HG02763 (cell line): ENCODE results near the gene ERG.

Experiments
- ATAC-seq: cut with Tn5 transposase; IDR thresholded peaks from one replicate; pipeline ENCODE4 v1.9.1; 2021; ENCODE audit warnings: mild to moderate bottlenecking, moderate library complexity; ENCODE audit not compliant: unreplicated experiment

Gene ERG

DNA sequence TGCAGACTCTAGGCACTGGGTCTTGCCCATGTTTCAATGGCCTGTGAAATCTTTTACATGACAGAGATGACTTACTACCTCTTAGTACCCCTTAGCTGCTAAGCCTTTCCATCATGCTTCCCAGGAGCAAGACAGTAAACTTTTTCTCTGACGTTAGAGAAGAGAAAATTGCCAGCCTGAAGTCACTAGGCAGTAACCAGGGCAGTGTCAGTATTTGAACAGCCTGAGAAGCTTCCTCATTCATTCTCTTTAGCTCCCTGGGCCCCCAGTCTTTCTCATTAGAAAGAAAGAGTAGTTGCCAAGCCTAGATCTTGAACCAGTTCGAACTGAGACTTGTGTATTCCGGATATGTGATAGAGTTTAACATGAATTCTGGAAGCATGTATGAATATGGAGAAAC, 99.2 kb downstream of the ERG start:
- no peak for ATAC-seq

DNA sequence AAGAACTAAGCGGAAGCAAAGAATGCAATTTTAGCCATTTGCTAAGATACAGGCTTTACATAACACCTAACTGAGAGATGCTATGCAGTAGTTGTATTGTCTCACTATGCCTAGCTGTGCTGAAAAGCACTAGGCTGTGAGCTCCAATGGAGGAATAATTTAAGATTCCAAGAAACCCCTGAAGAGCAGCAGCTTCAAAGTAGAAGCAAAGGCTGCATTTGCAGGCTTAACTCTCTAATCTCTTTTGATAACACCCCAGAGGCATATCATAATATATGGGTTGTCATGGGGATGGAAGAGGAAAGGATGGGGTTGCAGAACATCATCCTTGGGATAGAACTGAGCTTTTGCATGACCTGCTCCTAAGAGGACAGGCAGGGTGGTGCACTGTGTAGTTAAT, 102.0 kb downstream of the ERG start:
- ATAC-seq: no peak

DNA sequence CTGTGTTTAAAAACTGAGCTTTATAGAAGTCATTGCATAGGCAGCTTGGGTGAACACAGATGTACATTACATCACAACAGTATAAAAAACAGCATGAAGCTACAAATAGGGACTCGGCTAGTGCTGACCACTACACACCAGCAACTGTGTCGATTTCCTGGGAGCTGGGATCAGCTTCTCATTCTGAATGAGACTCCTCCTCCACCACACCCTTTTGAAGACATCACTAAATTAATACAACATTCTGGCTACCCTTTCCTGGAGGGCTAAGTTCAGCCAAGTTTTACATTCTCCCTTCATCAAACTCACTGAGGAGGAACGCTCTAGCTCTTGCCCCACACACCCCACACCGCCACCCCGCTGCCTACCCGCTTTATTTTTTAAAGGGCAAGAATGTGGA, 102.7 kb downstream of the ERG start:
- ATAC-seq: no peak

DNA sequence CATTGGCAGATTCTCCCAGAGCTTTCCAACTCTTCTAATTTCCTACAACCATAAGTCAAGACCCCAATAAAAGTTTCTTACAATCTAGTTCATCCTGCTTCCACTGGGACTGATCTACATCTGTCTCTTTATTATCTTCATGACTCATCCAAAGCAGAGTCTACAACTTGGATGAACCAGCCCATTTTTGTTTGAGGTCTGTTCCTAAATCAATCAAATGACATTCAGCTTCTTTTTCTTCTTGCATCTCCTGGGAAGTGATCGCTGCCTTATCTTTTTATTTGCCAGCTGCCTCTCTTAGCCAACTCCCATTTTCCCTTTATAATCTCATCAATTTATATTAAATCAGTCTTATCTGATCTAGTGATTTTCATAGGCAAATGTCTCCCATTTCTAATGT, 105.6 kb downstream of the ERG start:
- ATAC-seq: no peak

DNA sequence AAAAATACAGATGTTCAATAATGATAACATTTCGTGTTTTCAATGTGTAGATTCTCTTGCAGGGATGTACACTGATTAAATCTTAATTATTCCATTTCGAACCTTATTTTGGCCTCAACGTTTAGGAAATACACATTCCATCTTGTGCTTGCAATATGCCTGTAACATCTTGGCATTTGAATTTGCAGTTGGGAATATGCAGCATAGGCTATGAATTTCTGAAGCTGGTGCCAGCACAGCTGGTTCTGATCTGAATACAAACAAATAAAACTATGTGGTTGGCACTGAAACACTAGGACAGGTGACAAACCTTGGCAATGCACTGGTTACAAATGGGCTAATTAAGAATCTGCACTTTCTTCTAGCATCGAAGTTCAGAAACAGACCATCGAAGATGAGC, 108.4 kb downstream of the ERG start:
- no peak for ATAC-seq

DNA sequence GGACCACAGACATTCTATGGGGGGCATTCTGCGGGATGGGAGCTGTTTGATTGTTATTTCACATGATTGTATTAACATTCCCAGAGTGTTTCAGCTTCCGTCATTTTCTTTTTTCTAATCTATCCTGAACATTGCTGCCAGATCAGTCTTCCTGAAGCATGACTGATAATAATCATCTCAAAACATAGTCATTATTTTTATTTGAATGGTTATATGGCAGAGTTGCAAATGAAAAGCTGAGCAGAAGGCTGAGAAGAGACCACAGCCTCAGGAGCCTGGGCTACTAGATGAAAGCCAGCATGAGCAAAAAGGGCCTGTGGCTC, 109.0 kb downstream of the ERG start:
- no peak for ATAC-seq

DNA sequence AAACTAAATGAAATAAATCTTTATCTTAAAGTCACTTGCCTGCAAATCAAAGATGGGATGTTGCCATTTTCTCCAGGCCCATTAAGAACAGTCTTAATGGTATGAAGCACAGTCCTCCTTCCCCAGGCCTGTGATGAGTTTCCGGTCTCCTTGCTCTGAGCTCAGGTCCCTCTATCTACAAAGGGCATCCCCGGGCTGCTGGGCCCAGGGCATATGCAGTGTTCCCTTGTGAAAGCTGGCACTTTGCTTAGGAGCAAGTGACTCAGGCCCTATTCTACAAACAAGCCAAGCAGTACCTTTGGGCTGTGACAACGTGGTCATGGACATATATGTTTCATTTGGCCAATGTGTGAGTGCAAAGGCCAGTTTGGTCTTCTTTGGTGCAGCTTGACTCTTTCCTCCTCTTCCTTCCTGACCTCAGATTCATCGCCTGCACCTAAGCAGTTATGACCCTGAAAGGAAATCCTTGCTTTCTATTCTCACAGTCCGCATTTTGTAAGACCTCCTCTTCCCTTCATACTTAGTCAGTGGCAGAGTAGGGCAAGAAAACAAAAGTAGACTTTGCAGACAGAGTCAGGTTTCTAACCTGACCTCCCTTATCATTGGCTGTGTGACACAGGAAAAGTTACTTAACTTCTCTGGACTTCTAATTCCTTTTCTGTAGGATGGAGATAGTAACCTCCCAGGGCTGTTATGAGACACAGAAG, 109.5 kb downstream of the ERG start:
- ATAC-seq: no peak

DNA sequence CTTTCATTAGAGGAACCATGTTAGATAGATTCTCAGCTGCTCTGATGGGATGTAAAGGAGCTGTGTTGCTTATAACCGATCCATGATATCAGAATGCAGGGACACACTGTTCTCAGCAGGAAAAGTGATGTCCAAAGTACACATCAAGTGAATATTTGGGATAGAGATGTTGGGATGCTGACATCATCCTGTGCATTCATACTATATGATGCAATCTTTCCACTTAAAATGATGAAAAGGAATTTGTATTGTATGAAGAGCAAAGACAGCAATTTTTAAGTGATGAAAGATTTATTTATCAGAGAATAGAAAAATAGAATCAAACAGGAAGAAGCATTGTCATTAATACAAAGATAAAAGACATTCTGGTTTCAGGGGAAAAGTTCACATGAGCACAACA, 110.1 kb downstream of the ERG start:
- no peak for ATAC-seq

DNA sequence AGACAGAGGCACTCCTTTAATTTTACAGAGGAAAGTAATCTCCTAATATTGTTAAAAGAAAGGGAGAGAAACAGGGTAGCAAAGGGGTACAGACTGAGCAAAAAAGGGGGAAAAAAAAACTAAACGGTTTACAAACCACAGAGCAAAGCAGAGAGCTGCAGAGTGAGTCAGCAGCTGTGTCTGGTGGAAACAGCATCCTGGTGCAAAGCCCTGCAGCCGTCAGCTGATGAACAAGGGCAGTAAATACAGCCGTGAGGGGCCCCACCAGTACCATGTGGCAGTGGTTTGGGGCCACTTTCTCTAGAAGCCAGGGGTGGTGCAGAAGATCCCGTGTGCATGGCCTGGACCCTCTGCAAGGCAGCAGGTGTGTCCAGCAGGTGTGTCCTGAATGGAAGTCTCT, 111.3 kb downstream of the ERG start:
- no peak for ATAC-seq

DNA sequence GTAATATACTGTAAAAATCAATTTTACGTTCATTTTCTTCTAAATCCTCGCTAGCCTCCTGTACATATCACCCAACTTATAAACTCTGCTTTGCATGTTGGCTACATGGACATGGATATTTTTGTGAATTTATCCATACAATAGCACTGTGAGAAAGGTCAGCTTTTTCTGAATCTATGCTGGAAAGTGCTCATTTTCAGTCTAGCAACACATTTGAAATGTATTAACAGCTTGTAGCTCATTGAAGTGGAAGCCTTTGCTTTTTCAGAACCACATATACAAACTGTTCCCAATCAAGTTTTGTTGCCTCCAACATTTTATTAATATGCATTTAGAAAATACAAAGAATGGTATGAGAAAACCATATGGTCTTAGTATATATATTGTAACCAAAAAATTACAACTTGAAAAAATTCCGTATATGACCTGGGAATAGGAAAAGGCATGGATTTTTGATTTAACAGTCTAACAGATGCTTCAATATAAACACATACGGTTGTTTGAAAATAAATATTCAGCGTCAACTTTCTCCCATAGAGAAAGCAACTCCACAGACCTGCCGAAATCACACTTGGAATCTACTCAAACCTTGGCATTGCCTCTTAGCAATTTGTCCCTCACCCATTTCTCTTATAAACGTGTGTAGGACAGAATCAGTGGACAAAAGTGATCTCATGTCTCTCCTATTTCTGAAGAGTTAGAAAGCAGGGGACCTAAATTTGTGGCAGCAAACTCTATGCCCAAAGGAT, 112.7 kb downstream of the ERG start:
- no peak for ATAC-seq

DNA sequence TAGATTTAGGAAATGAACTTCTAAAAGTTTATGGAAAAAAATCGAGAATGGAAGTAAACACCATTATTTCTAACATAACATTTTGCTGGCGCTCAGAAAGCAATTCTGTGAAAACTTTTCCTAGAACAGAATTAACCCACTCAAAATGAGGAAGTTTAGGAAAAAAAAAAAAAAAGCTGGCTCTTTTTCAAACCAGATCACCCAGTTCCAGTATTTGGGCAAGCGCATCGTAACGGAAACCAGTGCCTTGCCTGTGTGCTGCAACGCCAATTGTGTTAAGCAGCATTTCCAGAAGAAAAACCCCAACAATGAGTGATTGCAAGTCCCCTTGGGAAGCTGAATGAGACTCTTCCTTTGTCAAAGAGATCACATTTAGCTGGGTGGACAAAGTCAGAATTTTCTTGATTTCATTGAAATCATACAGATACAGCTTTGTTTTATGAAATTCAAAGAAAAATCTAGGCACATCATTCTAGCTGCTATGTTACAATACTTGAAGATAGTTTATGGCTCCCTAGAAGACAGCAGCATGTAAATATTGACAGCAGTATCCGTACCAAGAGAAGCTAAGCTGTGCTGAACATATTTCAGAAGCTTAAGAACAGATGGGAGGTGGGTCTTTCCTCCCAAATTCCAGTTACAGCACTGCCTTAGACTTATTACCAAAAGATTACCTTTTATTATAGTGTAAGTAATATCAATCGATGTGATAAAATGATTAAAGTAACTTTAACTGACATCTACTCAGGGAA, 113.4 kb downstream of the ERG start:
- no peak for ATAC-seq

DNA sequence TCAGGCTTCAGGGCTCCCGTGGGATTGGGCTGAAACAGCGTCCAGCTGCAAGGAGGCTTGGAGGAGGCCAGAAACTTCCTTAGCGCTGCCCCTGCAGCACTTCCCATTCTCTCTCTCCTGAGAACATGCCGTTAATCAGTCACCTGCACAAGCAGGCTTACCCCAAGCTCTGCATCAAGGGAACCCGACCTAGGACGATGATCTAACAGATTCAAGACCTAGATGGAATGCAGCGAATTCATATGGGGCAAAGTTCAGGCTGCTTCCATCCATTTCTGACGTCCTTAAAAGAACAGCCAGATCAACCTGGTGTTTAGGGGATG, 114.1 kb downstream of the ERG start:
- no peak for ATAC-seq

DNA sequence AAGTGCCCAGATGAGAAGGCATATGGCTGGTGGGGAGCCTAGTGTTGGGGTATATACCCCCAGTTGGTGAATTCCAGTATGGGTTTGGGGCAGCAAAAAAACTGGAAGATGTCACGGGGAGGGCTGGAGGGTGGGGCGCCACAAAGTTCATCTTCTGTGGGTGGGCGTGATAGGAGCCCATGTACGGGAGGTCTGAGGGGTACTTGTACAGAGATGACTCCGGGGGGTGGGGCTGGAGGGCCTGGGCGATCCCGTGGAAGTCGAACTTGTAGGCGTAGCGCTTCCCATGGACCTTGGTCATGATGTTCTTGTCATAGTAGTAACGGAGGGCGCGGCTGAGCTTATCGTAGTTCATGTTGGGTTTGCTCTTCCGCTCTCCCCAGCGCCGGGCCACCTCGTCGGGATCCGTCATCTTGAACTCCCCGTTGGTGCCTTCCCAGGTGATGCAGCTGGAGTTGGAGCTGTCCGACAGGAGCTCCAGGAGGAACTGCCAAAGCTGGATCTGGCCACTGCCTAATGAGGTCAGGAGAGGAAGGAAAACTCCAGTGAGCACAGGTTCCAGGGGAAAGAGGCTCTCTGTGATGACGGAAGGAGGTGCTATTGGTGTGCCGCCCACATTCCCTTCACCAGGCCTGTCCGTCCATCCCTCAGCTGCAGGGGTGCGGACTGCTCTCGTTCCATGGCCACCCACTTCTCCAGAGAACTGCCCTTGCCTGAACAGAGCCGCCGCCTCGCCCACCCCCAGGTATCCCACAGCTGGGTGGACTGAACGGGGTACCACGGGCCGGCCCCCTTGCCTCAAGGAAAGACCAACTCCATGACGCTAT, 114.7 kb downstream of the ERG start:
- no peak for ATAC-seq

DNA sequence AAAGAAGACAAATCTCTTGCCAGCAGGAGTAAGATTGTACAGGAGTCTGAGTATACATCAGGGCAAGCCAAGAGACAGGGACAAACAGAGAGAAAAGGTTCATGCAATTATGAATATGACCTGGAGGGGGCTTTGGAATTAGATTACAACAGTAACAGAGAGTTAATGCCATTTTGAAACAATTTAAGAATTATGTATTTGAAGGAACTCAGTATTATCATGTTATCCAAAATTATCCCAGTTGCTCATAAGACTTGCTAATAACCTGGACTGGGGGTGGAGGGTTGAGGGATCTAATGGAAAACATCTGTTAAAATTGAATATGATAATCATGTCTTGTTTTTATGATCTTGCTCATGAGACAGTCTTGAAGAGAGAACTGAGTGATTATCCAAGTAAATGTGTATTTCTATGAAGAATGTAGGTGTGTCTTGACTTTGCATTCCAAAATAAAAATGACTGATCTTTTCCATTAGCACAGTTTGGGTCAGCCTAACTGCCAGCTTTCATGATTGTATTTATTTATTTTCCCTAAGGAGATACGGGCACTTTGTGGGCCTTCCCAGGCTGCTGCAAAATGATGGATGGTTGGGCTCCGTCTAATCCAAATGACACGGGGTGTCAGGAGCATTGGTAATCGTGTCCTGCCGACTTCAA, 117.7 kb downstream of the ERG start:
- ATAC-seq: no peak

DNA sequence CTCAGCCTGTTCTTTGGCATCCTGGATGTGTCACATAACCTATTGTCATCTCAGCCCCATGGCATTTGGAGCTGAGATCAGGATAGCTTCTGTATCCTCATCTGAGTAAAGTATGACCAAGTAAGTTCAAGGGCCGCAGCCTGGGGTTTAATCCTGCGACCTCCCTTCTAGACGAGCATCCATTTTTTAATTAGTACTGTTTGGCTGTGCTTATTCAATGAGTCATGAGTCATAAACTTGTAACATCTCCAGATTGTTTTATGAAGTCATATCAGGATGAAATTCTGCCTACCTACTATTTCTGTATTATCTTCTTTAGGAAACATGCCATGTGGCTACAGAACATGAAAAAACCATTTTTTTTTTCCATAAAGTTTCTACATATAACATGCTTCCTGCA, 119.1 kb downstream of the ERG start:
- ATAC-seq: no peak

DNA sequence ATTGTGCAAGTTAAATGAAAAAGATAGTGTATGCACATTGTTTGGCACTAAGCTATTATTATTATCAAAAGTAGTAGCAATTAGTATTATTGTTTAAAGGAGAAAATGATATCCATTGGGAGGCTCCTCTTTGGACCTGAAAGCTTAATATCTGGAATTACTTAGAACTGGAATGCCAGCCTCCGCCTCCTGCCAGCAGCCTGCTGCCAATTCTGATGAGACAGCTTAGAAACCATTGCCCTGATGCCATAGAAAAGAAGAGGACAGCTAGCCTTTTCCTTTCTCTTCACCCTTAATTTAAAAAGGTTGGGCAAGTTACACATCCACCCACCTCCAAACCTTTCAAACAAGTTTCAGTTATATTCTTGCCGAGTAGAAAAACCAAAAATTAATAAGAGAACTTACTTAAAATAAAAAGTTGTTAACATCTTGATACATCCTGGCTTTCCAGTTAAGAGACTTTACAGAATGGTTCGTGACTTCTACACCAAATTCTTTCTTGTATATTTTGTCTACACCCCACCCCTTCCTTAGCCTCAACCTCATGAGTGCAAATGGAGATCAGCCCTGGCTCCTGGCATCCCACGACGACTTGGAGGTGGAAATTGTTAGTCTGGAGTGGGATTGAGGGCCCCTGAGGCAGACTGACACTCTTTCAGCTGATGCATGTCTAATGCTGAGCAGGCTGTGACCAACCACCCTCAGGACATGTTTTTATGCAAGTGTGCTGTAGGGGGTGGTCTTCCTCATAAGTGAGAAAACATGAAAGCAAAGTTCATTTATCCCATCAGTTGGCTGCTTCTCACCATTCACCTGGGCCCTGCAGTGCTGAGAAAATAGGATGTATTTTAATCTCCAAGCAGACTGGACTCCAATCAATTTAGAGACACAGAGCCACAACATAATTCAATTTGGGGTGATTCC, 120.8 kb downstream of the ERG start:
- no peak for ATAC-seq

DNA sequence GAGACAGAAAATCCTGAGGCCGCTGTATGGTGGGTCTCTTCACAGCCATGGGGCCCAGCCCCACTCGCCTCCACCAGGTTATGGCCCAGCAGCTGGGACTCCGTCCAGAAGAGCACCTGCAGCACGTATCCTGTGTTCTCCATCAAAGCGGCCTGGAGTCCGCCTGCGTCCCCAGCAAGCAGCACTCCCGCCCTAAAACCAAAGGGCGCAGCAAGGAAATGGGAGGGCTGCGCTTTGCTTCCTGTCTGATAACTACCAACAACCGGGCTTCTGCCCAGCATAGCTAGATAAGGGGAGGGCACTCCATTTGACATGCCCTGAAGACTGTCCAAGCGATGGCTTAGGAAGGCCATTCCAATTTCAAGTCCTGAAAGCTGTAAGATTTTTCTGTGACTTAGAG, 121.6 kb downstream of the ERG start:
- no peak for ATAC-seq

DNA sequence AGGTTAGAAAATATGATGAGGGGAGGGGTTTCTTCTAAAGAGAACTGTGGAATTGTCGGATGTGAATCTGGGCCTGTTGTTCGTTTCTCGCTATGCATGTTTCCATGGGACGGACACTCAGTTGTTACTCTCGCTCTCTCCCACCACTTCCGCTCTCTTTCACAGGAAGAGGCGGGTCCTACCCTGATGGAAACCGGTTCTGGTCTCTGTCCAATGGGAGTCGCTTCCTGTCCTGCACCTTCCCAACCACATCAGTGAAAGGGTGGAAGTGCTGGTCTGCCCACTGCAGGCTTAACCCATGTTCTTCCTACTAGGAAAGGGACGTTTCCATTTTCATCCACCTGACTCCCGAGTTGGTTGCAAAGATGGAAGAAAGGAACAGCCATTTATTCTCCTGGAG, 122.0 kb downstream of the ERG start:
- no peak for ATAC-seq

DNA sequence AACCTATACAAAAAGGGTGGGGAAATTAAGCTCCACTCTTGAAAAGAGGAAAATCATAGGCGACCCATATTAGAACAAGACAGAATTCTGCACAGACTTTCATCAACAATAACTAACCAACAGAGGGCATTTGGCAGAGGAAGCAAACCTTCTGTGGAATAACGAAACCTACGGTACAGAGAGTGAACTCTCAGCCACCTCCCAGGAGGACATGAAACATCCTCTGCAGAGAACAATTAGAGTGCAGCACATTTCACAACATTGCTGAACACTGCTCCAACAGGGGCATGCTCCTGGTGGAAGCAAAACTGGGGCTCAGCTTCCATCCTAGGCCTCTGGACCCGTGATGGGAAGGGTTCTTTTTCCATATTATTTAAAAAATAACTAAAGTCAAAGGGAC, 130.6 kb downstream of the ERG start:
- no peak for ATAC-seq

DNA sequence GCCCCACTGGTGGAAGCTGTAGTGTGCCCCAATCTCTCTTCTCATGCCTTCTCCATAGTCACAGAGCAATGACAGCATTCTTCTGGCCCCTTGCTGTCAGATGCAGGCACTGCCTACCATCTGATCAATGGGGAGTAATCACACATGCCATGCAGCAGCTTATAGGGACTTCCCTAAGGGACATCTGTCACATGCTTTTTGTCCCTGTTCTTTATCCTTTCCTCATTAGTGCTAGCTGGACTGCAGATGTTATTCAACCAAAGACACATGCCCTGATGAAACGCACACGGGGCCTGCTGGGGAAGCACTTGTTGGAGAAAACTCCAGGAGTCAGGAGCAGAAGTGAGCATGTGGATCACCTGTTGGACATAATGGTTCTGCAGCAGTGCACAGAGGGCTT, 132.8 kb downstream of the ERG start:
- no peak for ATAC-seq
